A549 (cell line): Measurements from ENCODE around the gene RIOX2. TPM values are rescaled to one million over a fixed set of nuclear protein-coding genes. Genes with fewer than 3 reads are reported as not detected.

Experiments used
- ATAC-seq, 2 experiments: fragments of 200-7000 bp in 1 of 2; fragments of >200 bp in 1 of 2; cut with Nextera tagmentation in 1 of 2; cut with Tn5 transposase in 1 of 2; 3 replicates each; pipeline versions ENCODE4 v1.8.0 to v1.9.1; 2018 to 2020; ENCODE audit warnings: mild to moderate bottlenecking in 1 of 2, moderate library complexity in 1 of 2
- CTCF ChIA-PET: fragments of 300-600 bp; sonication (Branson Sonifier 250); formaldehyde crosslinking; extraction: SDS; loops from one replicate; lab custom pipeline; 2021; ENCODE audit warnings: antibody characterized with exemption, inconsistent platforms; lab: Yijun Ruan, JAX
- POLR2A ChIA-PET: fragments of 350-600 bp; formaldehyde crosslinking; extraction: SDS; loops from one replicate; lab custom pipeline; 2021; ENCODE audit warnings: antibody characterized with exemption, inconsistent platforms; lab: Yijun Ruan, JAX
- DNase-seq, 2 experiments: peaks; one replicate each; pipeline versions ENCODE4 v3.0.0 to v3.0.0-alpha.2; 2011 to 2016; ENCODE audit warnings: low read depth in 1 of 2, low spot score in 1 of 2
- FAIRE-seq: peaks from 2 replicates; lab custom pipeline; 2011; peaks lifted over from hg19 to GRCh38; lab: Jason Lieb, UNC
- H3K27ac ChIP-seq, 2 experiments: fragments of >200 bp; sonication (Bioruptor Twin); formaldehyde crosslinking; 3 replicates each; pipeline ENCODE4 v1.5.1; 2016 to 2017
- H3K4me1 ChIP-seq: fragments of >200 bp; sonication (Bioruptor Twin); formaldehyde crosslinking; 3 replicates; pipeline ENCODE4 v1.6.1; 2016
- H3K4me2 ChIP-seq: fragments of >200 bp; sonication (Bioruptor Twin); formaldehyde crosslinking; 3 replicates; pipeline ENCODE4 v1.6.1; 2016
- H3K4me3 ChIP-seq: fragments of >200 bp; sonication (Bioruptor Twin); formaldehyde crosslinking; 3 replicates; pipeline ENCODE4 v1.5.1; 2016
- H3K9me3 ChIP-seq: fragments of >200 bp; sonication (Bioruptor Twin); formaldehyde crosslinking; 3 replicates; pipeline ENCODE4 v1.6.1; 2016
- BHLHE40 ChIP-seq: IDR thresholded peaks from 2 replicates; pipeline ENCODE4 v1.6.1; 2012; ENCODE audit warnings: low read depth, low read length, inconsistent platforms
- CBX8 ChIP-seq: fragments of 200-600 bp; sonication (generic); IDR thresholded peaks from 2 replicates; pipeline ENCODE4 v1.6.1; 2016
- EHF ChIP-seq: fragments of 250-450 bp; sonication (Bioruptor Pico); IDR thresholded peaks from 2 replicates; pipeline ENCODE4 v1.5.0; 2020; ENCODE audit warnings: mild to moderate bottlenecking
- EHMT2 ChIP-seq: fragments of 200-600 bp; sonication (generic); IDR thresholded peaks from 2 replicates; pipeline ENCODE4 v1.6.1; 2016; ENCODE audit warnings: antibody characterized with exemption, low read depth, mild to moderate bottlenecking, moderate library complexity
- ELK1 ChIP-seq: fragments of 150-350 bp; IDR thresholded peaks from 2 replicates; pipeline ENCODE4 v1.6.1; 2014; ENCODE audit warnings: low read depth, mild to moderate bottlenecking, low read length
- FOSB ChIP-seq: fragments of 250-450 bp; sonication (Bioruptor Pico); IDR thresholded peaks from 2 replicates; pipeline ENCODE4 v1.5.0; 2020; ENCODE audit warnings: mild to moderate bottlenecking, moderate library complexity
- HEYL ChIP-seq: fragments of 250-450 bp; sonication (Bioruptor Pico); IDR thresholded peaks from 2 replicates; pipeline ENCODE4 v1.8.0; 2021; ENCODE audit warnings: mild to moderate bottlenecking, moderate library complexity
- HMGXB4 ChIP-seq: fragments of 250-450 bp; sonication (Bioruptor Pico); IDR thresholded peaks from 2 replicates; pipeline ENCODE4 v1.5.0; 2021; ENCODE audit warnings: mild to moderate bottlenecking, moderate library complexity, borderline replicate concordance
- JUN ChIP-seq, 2 experiments: fragments of >200 bp; sonication (Bioruptor Twin); formaldehyde crosslinking; IDR thresholded peaks; 2 replicates in 1 of 2; 3 replicates in 1 of 2; pipeline ENCODE4 v1.6.1; 2016 to 2017
- KDM1A ChIP-seq: fragments of 200-600 bp; sonication (generic); IDR thresholded peaks from 2 replicates; pipeline ENCODE4 v1.6.1; 2016; ENCODE audit warnings: low read depth, mild to moderate bottlenecking
- MAFK ChIP-seq: fragments of 450-650 bp; IDR thresholded peaks from 2 replicates; pipeline ENCODE4 v1.6.1; 2014; ENCODE audit not compliant: partially characterized antibody
- MAX ChIP-seq: IDR thresholded peaks from 2 replicates; pipeline ENCODE4 v1.6.1; 2012
- MYC ChIP-seq: IDR thresholded peaks from 2 replicates; pipeline ENCODE4 v1.6.1; 2012; ENCODE audit warnings: mild to moderate bottlenecking, inconsistent platforms, low read length, improper control_type of control experiment, borderline replicate concordance
- NFE2L2 ChIP-seq: fragments of 150-350 bp; conservative IDR thresholded peaks from 2 replicates; pipeline ENCODE4 v1.6.1; 2014; ENCODE audit warnings: low read length
- PBX3 ChIP-seq: IDR thresholded peaks from 2 replicates; pipeline ENCODE4 v1.6.1; 2012
- PHF8 ChIP-seq: fragments of 200-600 bp; sonication (generic); IDR thresholded peaks from 2 replicates; pipeline ENCODE4 v1.6.1; 2016; ENCODE audit warnings: low read depth, mild to moderate bottlenecking, antibody characterized with exemption, moderate library complexity, borderline replicate concordance
- POLR2AphosphoS2 ChIP-seq: conservative IDR thresholded peaks from 2 replicates; pipeline ENCODE4 v1.6.1; 2012; ENCODE audit warnings: low read length, improper control_type of control experiment, inconsistent platforms
- RAD21 ChIP-seq, 2 experiments: fragments of >200 bp in 1 of 2; sonication (Bioruptor Twin) in 1 of 2; formaldehyde crosslinking in 1 of 2; IDR thresholded peaks in 1 of 2; conservative IDR thresholded peaks in 1 of 2; 2 replicates in 1 of 2; 3 replicates in 1 of 2; pipeline ENCODE4 v1.6.1; 2012 to 2018; ENCODE audit warnings: inconsistent platforms in 1 of 2
- RFX5 ChIP-seq: fragments of 450-650 bp; IDR thresholded peaks from 2 replicates; pipeline ENCODE4 v1.7.1; 2014; ENCODE audit warnings: antibody characterized with exemption, mild to moderate bottlenecking, moderate library complexity
- TP53 ChIP-seq: fragments of 250-450 bp; sonication (Bioruptor Pico); IDR thresholded peaks from 2 replicates; pipeline ENCODE4 v1.5.0; 2021; ENCODE audit warnings: mild to moderate bottlenecking, moderate library complexity
- USF2 ChIP-seq: fragments of 450-650 bp; IDR thresholded peaks from 2 replicates; pipeline ENCODE4 v1.6.1; 2014; ENCODE audit warnings: antibody characterized with exemption
- WGBS: methylation state at CpG from one replicate; pipeline ENCODE4 v1.1.6; 2017; ENCODE audit errors: missing lambda C conversion rate; 5-methylcytosine and 5-hydroxymethylcytosine counted together
- polyA plus RNA-seq, 4 experiments: library from polyadenylated mRNA; depleted of rRNA in 3 of 4; stranded (reverse); fragments of >200 nt; fragmentation: RNase III in 1 of 4; extraction: RNeasy Plus Mini Kit Qiagen cat#74134 plus additional on column Dnase treatment in 1 of 4; gene quantifications; 2 replicates in 3 of 4; 3 replicates in 1 of 4; pipeline ENCODE4 v1.2.3, GENCODE V29; 2011 to 2017

RIOX2 gene
- polyA plus RNA-seq, 2 of the 4 experiments (the other 2 are of a cell fraction), result 34.1 to 49.6 TPM

- no peak for TF ChIP-seq ELK1
- no peak for TF ChIP-seq RFX5
- no peak for TF ChIP-seq MAX
- TF ChIP-seq JUN (IDR thresholded peaks at IDR 0.05), result no peak
- TF ChIP-seq USF2, result no peak
- no peak for TF ChIP-seq RAD21 (conservative IDR thresholded peaks at IDR 0.05 in 1 of 2, IDR thresholded peaks at IDR 0.05 in 1 of 2)
- TF ChIP-seq FOSB (CRISPR knock-in tag), result no peak
- no peak for TF ChIP-seq MAFK
- no peak for TF ChIP-seq KDM1A
- TF ChIP-seq EHF (CRISPR knock-in tag), result no peak
- no peak for TF ChIP-seq POLR2AphosphoS2
- TF ChIP-seq TP53 (CRISPR knock-in tag), result no peak
- ChIA-PET POLR2A (no interaction called here), CTCF (interaction anchor here (1.5 kb wide), 1 partner anchor 51 kb away, joined by 3 read pairs; no protein-coding TSS in a partner anchor)
- Histone ChIP-seq H3K27ac (no peak overlapping the region), H3K4me2 (no peak overlapping the region), H3K4me1 (no peaks in the 10 kb centered on the region), H3K4me3 (no peak overlapping the region), H3K9me3 (no peaks in the 10 kb centered on the region)
- WGBS, result 79% methylated on average over 4 of the region's 4 CpGs
- no peak for DNase-seq
- ATAC-seq, result no peak
- FAIRE-seq, result no peak
Measured at GRCh38 chr3:97901313-97902248, 70.7 kb downstream of the RIOX2 start.

- no peak overlapping the region for H3K4me2 ChIP-seq
- no peak overlapping the region for H3K4me3 ChIP-seq
- CTCF ChIA-PET, result no interaction called here
- no peak for ATAC-seq
- no peaks in the 10 kb centered on the region for H3K4me1 ChIP-seq
- POLR2A ChIA-PET, result no interaction called here
- FAIRE-seq, result no peak
- TF ChIP-seq EHMT2, result no peak
- no peak for TF ChIP-seq HMGXB4 (CRISPR knock-in tag)
- TF ChIP-seq MAX, result no peak
- TF ChIP-seq HEYL (CRISPR knock-in tag), result no peak
- TF ChIP-seq RFX5, result no peak
- TF ChIP-seq NFE2L2, result no peak
- TF ChIP-seq PBX3, result no peak
- TF ChIP-seq PHF8, result no peak
- TF ChIP-seq CBX8, result no peak
- TF ChIP-seq BHLHE40, result no peak
- TF ChIP-seq MYC, result no peak
- no peaks in the 10 kb centered on the region for H3K9me3 ChIP-seq
- no peak overlapping the region for H3K27ac ChIP-seq
- DNase-seq, result no peak
Measured at GRCh38 chr3:97899331-97899730, 72.9 kb downstream of the RIOX2 start.
